ELF-1 (cell line): ENCODE results near the gene OSBPL3.

ENCODE experiments used
- DNase-seq: peaks from one replicate; pipeline ENCODE4 v3.0.0-alpha.2; 2016; ENCODE audit warnings: low read depth, low spot score

Gene OSBPL3

DNA sequence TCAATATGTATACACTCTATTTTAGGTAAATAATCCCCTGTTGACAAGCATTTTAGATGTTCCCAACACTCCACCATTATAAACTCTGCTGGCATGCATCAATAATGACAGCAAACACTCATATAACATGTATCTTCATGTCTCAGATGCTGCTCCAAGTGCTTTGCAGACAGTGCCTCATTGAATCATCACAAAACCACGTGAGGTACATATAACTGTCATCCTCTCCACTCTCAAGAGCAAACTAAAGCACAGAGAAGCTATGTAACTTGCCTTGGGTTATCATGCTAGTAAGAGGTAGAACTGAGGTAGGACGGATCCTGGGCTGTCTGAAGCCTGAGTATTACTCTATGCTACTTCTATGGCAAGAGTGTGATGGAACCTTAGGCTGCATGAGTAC is 150.2 kb downstream of the OSBPL3 start:
- DNase-seq = no peak

DNA sequence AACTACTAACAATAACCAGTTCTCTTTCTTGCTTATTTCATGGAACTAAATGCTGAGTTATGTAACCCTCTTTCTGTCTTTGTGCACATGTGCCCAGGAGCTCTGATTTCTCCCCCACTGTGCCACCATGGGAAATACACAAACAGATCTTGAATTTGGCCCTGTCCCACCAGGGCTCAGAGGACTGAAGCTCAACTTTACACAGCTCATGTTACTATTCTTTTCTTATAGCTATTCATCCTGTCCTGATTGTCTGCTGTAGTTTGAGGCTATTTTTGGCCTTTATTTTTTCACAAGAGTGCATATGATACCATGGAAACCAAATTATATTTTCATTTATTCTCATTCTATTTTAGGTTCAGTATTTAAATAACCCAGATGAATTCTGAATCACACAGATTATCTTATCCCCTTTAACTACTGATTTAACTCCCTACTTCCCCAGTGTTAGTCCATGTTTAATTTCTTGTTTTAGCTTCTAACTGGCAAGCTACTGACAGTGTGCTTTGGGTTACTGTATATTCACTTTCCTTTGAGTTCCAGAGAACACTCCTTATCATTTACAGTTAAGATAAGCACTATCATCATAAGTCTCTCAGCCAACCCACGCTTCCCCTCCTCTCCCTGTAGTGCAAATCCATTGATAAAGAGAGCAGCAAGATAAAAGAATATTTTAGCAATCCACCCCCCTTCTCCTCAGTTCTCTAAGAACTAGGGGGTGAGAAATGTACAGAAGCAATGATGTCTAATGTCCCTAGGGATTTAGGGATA is 150.9 kb downstream of the OSBPL3 start:
- DNase-seq = no peak

DNA sequence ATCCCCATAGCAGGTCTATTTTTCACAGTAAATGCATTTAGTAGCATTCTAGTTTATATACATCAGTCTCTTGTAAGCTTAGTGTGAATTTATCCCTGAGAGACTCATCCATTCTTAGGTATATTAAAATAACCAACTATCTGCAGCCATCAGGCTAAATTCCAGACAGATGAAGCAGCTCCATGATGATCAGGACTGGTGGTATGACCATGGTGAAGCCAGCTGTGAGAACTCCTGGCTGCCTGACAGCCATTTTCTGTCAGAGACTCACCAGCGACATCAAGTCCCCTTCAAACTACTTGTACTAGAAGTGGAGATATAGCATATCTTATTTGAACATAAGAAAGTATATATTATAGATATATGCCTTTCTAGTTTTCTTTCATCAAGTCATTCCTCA is 152.4 kb downstream of the OSBPL3 start:
- no peak for DNase-seq

DNA sequence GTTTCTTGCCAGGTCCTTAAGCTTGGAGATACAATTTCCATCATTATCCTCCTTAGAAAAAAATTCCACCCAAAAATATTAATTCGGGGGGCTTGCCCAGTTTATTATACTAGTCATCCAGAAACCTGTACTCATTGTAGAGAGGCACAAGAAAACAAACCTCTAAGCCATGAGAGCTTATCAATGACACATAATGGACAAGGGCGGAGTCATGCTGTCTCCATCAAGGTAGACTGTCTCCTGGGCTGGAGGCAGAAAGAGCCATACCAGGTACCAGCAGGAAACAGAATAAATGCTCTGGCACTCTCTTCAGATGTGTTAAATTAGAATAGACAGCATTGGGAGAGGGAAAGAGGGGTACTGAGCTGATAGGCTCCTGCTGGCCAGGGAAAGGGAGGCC is 153.0 kb downstream of the OSBPL3 start:
- DNase-seq = no peak

DNA sequence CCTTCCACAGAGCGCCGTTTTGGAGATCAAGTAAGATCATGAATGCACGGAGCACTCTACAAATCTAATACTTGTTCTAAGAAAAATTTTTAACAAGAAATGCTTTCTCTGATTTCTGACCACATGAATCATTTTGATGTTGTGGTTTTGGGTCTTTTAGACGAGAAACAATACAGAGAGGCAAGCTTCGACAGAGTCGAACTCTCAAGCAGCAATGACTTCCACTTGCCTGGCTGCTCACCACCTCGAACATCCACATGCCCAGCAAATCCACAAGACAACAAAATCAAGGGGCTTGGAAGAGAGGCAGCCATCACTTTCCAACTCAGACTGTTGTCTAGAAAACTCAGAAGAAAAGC is 153.3 kb downstream of the OSBPL3 start:
- no peak for DNase-seq

DNA sequence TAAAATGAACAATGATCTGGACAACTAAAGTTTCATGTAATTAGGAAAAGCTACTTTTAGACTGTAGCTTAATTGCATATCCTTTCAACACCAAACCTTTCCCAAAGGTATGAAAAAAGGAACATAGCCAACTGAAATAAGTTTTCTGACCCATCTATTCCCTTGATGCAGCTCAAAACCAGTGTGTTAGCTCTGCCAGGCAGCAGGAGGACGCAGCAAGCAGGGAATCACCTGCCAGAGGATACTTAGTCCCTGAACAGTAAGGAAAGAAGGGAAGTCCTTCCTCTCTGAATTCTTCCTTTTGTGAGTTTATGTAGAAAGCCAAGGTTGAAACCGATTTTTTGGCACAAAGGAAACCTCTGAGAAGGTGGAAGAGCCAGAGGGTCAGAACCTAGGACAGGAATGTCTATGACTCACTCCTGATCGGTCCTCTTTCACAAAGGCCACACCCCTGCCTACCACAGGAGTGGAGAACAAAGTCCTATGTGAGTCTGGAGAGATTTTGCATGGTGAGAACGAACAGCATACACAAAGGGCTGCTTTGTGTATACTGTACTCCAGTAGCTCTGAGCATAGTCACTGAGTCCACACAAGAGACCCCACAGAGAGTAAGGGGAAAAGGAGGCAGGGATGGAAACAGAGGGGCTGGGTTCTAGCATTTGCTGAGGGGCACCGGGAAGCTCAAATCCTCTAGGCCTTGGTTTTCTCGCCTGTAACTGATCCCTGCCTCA is 153.9 kb downstream of the OSBPL3 start:
- DNase-seq = peak; percentile 78

DNA sequence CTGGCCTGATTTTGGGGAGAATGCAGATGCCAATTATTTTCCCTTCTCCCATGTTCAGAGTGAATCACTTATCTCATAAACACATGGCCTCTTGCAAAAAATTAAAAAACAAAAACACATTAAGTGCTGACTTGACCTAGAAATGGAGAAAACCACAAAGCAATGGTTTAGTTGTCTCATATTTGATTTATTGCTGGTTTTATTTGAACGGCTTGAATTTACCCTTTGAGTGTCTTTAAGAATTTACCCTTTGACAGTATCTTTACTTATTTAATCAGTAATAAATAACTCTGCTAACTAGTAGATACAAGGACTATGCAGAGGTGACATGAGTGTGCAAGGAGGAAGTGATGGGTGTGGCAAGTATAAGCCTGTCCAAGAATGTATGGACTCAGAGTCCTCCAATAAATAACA is 154.6 kb downstream of the OSBPL3 start:
- DNase-seq = no peak

DNA sequence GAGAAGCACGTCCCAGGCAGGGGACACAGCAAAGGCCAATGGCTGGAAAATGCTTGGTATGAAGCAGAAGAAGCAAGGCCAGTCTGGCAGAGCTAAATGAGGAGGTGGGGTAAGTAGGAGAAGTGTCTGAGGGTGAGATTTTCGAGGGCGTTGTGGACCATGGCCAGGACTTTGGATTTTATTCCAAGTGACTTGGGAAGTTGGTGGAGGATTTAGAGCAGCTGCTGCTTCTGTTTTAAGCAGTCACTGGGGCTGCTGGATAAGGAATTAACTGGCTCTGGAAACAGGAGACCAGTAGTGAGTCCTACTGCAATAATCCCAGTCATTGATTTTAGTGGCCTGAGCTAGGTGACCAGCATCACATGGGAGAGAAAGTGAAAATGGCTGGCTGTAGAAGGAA is 155.1 kb downstream of the OSBPL3 start:
- DNase-seq = no peak

DNA sequence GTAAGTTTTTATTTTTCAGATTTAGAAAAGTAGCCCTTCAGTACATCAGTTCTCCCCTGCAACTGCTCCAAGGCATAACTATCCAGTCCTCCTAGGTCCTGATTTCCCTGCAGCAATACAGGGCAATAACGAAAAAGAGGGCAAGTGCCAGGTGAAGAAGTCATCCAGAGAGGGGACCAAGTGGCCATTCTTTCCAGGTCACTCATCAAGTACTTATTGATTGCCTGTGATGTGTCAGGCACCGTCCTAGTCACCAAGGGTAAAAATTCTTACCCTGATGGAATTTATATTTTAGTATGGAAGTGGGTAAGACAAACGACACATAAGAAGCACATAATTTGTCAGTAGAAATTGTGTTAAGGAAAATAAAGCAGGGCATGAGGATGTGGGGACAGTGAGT is 155.6 kb downstream of the OSBPL3 start:
- DNase-seq = no peak

DNA sequence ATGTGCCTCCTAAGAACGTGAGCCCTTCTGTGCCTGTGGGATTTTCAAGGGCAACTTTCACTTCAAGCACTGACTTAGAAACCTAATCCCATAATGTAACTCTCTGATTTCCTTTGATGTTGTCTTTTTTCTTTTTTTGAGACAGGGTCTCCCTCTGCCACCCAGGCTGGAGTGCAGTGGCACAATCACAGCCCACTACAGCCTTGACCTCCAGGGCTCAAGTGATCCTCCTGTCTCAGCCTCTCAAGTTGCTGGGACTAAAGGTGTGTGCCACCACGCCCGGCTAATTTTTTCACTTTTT is 158.3 kb downstream of the OSBPL3 start:
- DNase-seq = no peak

DNA sequence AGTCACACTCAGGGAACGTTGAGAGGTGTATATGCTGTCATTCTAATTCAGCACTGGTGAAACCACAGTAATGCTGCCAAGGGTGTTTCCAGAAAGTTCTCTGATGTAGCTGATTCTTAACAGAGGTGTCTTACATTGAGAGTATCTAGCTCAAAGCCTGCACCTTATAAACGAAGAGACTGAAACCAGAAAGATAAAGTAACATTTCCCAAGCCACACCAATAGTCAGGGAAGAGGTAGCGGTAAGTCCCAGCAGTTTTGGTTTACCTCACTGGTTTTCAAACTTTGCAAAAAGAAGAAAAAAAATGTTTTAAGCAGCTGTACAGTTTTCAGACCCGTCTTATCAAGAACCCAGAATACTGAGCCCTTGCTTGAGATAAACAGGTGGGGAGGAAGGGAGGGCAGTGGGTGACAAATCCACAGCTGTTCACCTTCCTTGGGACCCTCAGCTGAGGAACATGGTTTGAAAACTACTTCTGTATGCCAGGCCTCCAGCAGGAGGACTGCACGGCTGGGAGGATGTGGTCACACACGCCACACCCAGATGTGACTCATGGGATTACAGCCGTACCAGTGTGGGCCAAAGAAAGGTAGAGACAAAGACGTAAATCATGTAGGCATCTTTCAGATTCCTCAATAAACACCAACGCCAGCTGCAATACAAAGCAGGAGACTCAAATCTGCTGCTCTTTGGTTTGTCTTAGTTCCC is 158.8 kb downstream of the OSBPL3 start:
- peak; percentile 48 for DNase-seq

DNA sequence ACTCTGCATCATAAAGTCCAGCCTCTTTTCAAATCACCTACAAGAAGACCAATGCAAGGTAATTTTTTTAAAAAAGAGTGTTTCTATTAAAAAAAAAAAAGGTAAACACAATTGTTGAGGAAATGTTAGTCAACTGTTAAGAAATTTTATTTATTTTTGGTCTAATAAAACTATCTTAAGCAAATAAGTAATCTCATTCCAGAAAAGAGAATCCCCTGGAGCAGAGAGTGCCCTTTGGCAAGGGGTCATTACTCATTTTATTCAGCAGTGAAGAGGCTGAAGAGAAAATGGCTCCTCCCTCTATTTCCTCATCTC is 159.3 kb downstream of the OSBPL3 start:
- DNase-seq = no peak

DNA sequence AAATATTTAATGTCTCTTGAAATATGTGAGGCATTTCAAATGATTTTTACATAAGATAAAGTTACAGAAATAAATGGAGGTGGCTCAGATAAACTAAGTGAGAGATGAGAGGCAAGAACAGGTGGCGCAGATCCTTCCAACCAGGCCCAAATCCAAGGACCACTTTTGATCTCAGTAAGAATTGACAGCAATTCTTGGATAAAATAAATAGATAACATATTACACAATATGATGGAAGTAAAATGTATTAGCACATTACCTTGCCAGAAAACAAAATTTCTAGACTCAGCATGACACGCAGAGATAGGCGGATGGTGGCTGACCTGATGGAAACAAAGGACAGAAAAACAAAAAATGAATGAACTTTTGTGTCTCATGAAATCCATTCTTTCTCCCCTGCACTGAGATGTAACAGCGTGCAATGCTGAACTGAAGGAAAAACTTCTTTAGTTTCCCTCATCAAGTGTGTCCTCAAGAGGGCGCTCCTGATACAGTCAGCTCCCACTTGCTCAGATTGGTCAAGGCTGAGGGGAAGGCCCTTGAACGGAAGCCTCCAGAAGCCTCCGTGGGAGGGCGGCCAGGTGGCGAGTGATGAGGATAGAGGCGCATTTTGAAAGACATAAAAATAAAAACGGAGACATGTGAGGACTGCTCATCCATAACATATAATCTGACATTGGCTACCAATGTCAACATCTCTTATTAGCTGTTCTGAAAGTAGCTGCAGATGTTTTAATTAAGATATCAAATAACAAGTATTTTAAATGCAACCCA is 159.9 kb downstream of the OSBPL3 start:
- DNase-seq = peak; percentile 81

DNA sequence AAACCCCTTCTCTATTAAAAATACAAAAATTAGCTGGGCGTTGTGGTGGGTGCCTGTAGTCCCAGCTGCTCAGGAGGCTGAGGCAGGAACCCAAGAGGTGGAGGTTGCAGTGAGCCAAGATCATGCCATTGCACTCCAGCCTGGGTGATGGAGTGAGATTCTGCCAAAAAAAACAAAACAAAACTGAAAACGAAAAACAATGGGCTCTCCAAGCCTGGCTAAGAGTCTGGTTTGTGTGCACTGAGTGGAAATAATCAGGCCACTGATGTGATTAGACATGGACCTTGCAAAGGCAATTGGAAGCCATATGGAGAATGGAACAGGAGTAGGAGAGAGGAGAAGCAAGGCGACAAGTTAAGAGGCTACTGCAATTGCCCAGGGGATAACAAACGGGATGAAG is 162.6 kb downstream of the OSBPL3 start:
- no peak for DNase-seq

DNA sequence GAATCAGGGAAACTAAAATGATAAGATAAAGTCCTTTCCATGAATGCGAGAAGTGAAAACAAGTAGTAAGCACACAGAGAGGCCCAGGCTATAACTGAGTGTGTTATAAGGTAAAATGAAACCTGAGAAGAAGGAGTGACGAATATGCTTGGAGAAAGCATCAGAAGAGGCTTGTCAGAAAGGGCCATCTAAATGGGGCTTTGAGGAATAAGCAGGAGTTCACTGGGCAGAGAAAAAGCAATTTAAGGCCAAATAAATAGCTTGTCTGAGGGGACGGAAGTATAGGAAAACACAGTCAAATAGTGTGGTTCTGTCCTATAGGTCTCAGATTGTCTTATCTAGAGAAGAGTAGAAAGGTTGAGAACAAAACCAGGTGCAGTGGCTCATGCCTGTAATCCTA is 163.1 kb downstream of the OSBPL3 start:
- no peak for DNase-seq

DNA sequence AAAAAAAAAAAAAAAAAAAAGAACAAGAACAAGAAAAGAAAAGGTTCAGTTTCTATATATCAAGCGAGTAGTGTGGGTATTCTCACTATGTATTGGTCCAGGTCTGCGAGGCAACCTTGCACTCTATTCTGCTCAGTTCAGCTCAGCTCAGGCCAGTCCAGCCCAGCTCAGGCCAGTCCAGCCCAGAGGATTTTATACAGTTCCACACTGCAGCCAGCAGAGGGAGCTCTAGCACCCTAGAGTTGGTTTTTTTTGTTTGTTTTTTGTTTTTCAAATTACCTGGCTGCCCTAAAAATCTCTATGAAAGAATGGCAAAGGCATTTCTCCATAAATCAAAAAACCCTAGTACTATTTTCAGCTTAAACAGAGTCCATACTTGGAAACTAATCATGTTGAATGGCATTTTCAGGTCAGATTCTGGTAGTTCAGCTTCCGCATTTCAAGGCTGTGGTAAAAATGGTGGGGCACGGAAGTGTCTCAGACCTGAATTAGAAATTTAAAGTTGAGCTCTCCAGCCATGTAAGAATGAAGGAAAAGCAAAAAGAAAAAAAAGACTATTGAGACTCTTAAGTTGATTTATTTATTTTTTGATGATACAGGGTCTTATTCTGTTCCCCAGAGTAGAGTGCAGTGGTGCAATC is 167.6 kb downstream of the OSBPL3 start:
- peak; percentile 73 for DNase-seq

DNA sequence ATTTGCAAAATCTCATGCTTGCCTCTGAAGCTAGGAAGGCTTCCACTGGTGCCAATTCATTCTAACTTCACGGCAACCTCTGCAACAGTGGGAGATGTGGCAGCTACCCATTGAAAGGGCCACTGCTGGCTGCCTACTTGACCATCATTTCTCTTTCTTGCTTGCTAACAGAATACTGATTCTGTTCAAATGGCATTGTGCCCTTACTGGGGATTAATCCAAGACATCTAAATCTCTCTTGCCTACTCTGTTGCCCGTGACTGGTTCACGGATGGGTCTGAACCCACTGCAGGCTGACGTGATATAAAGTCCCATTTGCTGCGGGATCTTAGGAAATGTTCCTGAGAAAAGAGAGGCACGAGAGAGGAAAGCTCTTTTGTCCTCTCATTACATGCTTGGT is 171.5 kb downstream of the OSBPL3 start:
- DNase-seq = no peak

DNA sequence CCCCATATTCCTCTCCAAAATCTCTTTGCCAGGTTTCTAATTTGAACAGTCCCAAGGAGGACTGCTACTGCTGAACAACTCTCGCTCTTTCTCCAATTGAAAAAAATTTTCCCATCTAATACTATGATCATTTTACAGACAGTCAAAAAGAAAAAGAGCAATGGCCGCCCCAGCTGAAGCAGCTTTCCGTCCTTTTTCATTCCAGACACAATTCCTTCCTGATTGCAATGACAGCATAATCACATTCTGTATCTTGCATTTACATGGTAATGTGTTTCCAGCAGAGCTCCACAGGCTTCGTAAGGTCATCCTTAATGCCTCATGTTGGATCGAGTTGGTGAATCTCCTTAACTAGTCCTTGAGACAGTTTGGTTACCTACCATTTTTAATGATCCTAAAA is 177.7 kb downstream of the OSBPL3 start:
- DNase-seq = no peak

DNA sequence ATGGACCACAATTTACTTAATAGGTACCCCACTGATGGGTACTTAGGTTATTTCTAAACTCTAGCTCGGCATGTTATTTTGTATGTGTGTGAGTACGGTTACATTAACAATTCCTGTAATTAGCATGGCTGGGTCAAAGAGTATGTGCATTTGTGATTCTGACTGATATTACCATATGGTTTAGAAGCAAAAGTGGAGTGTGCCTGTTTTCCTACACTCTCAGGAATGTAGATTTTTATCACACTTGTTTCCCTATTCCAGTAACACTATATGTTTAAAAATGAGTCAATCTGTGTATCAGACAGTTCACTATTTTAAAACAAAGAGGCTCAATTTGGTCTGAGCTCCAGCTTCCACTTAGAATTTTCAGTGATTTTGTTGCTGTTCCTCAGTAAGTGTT is 178.1 kb downstream of the OSBPL3 start:
- DNase-seq = no peak

DNA sequence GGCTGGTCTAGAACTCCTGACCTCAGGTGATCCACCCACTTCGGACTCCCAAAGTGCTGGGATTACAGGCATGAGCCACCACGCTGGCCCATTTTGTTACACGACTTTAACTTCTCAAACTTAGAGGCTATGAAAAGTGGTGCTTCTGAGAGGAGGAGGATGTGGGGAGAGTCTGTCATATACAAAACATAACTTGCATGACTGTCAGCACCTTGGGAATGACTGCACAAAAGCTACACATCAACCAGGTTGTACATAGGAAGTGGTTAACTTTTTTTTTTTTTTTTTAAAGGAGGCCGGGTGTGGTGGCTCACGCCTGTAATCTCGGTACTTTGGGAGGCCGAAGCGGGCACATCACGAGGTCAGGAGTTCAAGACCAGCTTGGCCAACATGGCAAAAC is 179.3 kb downstream of the OSBPL3 start:
- no peak for DNase-seq

DNA sequence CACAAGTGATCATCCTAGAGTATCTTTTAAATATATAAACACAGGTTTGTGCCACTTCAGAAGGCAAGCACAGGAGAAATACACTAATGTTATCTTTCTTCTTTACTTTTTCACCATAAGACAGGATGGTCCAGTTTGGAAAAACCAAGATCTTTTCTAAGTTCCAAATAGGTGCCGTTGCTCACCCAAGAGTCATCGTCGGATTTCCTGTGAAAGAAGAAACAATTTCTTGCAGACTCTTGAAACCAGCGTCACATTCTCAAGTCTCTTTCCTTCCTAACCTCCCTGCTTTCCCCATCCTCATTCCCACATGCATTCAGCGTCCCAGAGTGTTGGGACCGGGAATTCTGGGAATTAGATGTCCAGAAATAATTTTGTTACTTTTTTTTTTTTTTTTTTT is 179.9 kb downstream of the OSBPL3 start:
- DNase-seq = no peak

DNA sequence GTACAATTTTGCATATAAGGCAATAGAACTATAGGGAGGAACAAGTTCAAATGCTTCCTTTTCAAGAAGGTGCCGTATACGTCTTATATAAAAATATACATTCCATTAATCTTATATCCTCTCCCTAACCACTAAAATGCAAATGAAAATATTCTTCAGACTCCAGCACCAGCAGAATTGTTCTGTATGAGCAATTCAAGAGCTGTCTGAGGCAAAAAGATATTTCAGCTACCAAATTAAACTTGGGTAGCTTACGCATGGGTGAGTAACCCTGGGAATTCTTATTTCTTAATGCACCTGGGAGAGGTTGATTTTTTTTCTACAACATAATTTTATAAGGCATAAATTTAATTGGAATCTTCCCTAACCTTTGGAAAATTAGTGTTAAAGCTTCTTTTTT is 180.5 kb downstream of the OSBPL3 start:
- DNase-seq = no peak
